Pons (tissue), 1 donor: Measurements from ENCODE around the gene CCS.
"Not testable (repeated sequence)": the region's sequence is repeated elsewhere in the genome, so short reads cannot be mapped to it uniquely, and the experiment has no call there.

Experiments
- DNase-seq: peaks from one replicate; pipeline ENCODE4 v3.0.0-alpha.2; 2016; ENCODE audit warnings: low spot score

CCS gene

DNA sequence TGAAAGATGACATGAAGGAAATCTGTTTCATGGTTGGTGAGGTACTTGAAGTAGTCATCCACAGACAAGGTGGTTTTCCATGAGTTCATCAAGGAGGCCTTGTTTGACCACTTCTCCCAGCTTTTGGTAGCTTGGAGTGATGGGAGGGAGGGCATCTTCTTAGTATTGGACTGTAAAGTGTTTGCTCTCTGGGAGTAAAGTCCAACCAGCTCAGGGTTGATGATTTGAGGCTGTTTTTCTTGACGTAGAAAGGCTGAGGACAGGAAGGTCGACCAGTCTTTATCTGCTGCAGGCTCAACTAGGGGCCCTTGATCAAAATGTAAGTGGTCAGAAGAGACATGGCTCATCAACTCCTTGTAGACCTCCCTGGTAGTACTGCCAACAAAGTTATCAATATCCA, 1.8 kb upstream of the CCS start:
- no peak for DNase-seq

- DNase-seq = no peak
Observed at GRCh38 chr11:66593303-66593635, 284 bp downstream of the CCS start.

DNA sequence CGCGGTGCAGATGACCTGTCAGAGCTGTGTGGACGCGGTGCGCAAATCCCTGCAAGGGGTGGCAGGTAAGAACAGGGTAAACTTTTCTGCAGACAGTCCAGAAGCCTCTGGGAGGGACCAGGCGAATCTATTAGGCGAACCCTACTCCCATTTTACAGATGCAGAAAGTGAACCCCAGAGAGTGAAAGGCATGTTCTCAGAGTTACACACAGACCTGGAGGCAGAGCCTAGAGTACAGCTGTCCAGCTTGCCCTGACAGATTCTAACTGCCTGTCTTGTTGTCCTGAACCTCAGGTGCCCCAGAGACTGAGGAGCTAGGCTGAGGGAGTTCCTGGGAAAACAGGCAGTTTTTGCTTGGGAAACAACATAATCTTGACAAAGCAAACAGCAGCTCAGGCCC, 665 bp downstream of the CCS start:
- DNase-seq = no peak

GRCh38 chr11:66595245-66595904, 2.4 kb downstream of the CCS start:
- peak; percentile 42 for DNase-seq

DNA sequence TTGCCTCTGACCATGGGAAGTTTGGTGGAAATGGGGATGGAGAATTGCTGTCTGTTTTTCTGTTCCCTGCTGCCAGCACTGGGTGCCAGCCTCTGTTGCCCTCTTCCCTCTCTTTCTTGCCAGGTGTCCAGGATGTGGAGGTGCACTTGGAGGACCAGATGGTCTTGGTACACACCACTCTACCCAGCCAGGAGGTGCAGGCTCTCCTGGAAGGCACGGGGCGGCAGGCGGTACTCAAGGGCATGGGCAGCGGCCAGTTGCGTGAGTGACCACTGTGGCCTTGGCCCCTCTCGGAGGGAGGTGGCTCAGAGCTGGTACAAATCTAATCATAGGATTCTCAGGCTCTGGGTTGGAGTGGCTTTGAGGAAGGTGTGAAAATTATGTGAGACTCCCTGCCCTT, 6.0 kb downstream of the CCS start:
- DNase-seq = no peak

GRCh38 chr11:66600219-66600618, 7.2 kb downstream of the CCS start:
- DNase-seq = no peak

DNA sequence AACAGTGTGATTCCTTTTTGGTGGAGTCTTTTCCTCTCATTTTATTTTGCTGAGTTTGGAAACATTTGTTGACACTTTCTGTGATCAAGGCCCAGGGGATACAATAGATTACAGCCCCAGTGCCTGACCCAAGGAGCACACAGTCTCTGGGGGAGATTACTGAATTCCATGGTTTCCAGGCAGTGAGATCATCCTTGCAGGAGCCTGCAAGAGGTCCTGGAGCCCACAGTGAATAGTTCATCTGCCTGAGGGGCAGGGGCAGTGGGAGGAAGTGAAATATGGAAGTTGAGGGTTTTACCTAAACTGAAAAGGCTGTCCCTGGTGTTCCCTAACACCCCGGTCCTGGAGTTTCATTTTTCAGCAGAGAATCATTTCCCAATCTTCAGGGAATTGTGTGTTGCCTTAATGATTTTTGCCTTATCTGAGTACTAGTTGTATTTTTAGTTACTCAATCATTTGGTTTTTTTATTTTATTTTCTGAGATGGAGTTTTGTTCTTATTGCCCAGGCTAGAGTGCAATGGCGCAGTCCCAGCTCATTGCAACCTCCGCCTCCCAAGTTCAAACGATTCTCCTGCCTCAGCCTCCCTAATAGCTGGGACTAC, 7.7 kb downstream of the CCS start:
- DNase-seq = no peak

GRCh38 chr11:66603072-66603471, 10.1 kb downstream of the CCS start:
- DNase-seq = no peak

GRCh38 chr11:66604155-66604554, 11.2 kb downstream of the CCS start:
- DNase-seq = no peak

DNA sequence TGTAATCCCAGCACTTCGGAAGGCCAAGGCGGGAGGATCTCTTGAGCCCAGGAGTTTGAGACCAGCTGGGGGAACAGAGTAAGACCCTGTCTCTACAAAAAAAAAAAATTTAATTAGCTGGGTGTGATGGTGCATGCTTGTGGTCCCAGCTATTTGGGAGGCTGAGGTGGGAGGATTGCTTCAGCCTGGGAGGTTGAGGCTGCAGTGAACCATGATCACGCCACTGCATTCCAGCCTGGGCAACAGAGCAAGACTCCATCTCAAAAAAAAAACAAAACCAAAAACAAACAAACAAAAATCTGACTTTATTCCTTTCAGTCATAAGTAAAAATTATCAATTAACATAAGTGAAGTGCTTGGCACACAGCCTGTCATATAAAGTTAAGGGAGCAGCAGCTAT, 13.6 kb downstream of the CCS start:
- not testable (repeated sequence) for DNase-seq

DNA sequence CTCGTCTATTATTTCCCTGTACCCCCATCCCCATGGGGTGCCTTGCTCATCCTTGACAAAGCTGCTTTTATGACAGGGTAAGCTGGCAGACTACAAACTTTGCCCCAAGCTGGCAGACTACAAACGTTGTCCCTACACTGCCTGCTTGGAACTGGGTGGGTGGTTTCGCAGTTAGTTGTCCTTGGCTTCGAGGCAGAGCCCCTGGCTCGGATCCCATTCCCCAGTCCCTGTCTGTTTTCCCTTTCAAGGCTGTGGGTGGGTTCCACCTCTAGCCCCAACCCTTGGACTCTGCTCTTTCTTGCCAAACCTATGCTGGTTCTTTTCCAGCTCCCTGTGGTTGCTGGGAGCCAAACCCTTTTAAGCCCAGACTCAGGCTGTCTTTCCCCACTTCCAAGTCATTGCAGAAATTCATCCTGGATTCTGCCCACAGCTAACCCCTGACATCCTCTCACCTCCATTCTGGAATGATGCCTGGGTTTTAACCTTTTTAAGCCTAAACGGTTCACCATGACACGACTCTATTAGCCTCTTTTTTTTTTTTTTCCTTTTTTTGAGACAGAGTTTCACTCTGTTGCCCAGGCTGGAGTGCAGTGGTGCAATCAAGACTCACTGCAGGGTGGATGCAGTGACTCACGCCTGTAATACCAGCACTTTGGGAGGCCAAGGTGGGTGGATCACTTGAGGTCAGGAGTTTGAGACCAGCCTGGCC, 14.3 kb downstream of the CCS start:
- peak; percentile 72 for DNase-seq

DNA sequence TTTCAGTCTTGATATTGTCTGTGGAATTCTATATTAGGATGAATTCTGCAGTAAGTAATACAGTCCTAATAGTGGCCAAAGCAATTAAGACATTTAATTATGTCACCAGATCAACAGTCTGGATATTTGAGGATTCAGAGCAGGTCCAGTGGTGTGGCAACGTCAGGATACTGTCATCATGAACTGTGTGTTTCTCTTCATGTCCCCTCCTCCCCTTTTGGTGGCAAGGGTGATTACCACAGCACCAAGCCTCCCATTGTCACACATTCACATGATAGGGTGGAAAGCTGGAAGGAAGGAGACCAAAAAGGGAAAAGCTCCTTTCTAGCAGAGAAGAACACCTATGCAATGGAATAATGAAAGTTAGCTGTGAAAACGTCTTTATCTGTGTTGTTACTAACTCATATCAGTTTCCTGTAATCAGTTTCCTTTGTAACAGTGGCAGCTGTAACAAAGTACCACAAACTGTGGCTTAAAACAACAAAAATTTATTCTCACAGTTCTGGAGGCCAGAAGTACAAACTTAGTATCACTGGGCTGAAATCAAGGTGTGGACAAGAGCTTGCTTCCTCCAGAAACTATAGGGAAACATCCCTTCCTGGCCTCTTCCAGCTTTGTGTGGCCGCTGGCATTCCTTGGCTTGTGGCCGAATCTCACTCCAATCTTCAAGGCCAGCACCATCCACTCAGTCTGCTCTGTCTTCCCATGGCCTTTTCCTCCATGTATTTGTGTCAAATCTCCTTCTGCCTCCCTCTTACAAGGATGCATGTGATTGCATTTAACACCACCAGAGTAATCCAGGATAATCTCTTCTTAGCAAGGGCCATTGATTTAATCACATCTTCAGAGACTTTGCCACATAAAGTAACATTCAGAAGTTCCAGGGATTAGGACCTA, 17.0 kb downstream of the CCS start:
- DNase-seq = no peak

- no peak for DNase-seq
Observed at GRCh38 chr11:66612458-66612857, 19.5 kb downstream of the CCS start.

- DNase-seq = no peak
Observed at GRCh38 chr11:66614073-66614472, 21.1 kb downstream of the CCS start.

GRCh38 chr11:66616379-66617154, 23.6 kb downstream of the CCS start, which contains the start of gene RBM14:
RBM14 (plus strand) TSS chr11:66616630; CDS start chr11:66616721, 91 bp downstream.
- DNase-seq = peak; percentile 99

- DNase-seq = no peak
Observed at GRCh38 chr11:66617155-66617834, 24.3 kb downstream of the CCS start.

GRCh38 chr11:66619080-66619554, 26.1 kb downstream of the CCS start:
- peak; percentile 57 for DNase-seq

- DNase-seq = no peak
Observed at GRCh38 chr11:66624450-66624849, 31.5 kb downstream of the CCS start.

DNA sequence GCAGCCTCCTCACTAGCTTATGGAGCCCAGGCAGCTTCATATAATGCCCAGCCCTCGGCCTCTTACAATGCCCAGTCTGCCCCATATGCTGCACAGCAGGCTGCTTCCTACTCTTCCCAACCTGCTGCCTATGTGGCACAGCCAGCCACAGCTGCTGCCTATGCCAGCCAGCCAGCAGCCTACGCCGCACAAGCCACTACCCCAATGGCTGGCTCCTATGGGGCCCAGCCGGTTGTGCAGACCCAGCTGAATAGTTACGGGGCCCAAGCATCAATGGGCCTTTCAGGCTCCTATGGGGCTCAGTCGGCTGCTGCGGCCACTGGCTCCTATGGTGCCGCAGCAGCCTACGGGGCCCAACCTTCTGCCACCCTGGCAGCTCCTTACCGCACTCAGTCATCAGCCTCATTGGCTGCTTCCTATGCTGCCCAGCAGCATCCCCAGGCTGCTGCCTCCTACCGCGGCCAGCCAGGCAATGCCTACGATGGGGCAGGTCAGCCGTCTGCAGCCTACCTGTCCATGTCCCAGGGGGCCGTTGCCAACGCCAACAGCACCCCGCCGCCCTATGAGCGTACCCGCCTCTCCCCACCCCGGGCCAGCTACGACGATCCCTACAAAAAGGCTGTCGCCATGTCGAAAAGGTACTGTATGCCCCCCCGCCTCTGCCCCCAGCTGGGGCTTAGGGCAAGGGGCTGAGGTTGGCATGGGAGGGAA, 32.2 kb downstream of the CCS start:
- no peak for DNase-seq

GRCh38 chr11:66625752-66626149, 32.8 kb downstream of the CCS start:
- no peak for DNase-seq
